ENCODE measurements around the gene SOCS7. TPM values are rescaled to one million over a fixed set of nuclear protein-coding genes. Genes with fewer than 3 reads are reported as not detected.

SOCS7 gene
- total RNA-seq, 4 donors from 2014 or later, result 13.2 to 19.1 (median 15.7) TPM

DNA sequence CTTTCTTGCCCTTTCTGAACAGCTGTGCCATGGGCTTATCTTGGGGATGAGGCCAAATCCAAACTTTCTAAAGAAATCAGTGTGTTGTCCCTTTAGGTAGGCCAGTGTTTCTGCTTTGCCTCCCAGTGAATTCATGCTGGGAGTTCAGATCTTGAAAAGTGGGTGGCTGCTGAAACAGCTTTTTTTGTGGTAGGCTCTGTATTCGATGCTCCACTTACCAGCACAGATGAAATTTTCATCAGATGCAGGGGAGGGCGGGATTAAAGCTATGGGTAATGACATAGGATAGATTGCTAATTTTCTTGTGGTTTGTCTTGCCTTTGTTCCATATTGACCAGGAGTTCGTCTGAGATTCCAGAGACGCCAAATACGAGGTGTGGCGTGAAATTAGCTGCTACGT is 2.8 kb downstream of the SOCS7 start:
- H3K9me3 ChIP-seq, result no peaks in the 10 kb centered on the region
- WGBS, 2 donors (ENCODE audit: low coverage in 1 of 2), result 82% methylated on average over 7 of the region's 7 CpGs
- H3K4me3 ChIP-seq, result no peak overlapping the region
- no peak for TF ChIP-seq EP300 (IDR thresholded peaks at IDR 0.05)
- no peak for TF ChIP-seq POLR2AphosphoS5 (IDR thresholded peaks at IDR 0.05)
- no peak for TF ChIP-seq POLR2A (IDR thresholded peaks at IDR 0.05)
- TF ChIP-seq, protein P1, sequence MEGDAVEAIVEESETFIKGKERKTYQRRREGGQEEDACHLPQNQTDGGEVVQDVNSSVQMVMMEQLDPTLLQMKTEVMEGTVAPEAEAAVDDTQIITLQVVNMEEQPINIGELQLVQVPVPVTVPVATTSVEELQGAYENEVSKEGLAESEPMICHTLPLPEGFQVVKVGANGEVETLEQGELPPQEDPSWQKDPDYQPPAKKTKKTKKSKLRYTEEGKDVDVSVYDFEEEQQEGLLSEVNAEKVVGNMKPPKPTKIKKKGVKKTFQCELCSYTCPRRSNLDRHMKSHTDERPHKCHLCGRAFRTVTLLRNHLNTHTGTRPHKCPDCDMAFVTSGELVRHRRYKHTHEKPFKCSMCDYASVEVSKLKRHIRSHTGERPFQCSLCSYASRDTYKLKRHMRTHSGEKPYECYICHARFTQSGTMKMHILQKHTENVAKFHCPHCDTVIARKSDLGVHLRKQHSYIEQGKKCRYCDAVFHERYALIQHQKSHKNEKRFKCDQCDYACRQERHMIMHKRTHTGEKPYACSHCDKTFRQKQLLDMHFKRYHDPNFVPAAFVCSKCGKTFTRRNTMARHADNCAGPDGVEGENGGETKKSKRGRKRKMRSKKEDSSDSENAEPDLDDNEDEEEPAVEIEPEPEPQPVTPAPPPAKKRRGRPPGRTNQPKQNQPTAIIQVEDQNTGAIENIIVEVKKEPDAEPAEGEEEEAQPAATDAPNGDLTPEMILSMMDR (IDR thresholded peaks at IDR 0.05), result no peak
- no peaks in the 10 kb centered on the region for H3K36me3 ChIP-seq
- ATAC-seq, result no peak
- no peak overlapping the region for H3K27ac ChIP-seq
- peaks cover 0 to 72% (median 23%) of the 10 kb centered on the region in 3 donors for H3K4me1 ChIP-seq
- no peaks in the 10 kb centered on the region for H3K27me3 ChIP-seq

- Histone ChIP-seq H3K9me3 (no peaks in the 10 kb centered on the region), H3K27me3 (no peaks in the 10 kb centered on the region), H3K36me3 (no peaks in the 10 kb centered on the region), H3K4me3 (no peak overlapping the region), H3K27ac (no peak overlapping the region), H3K4me1 (peaks cover 0 to 79% (median 23%) of the 10 kb centered on the region in 3 donors)
- no peak for TF ChIP-seq EP300 (IDR thresholded peaks at IDR 0.05)
- TF ChIP-seq POLR2AphosphoS5 (IDR thresholded peaks at IDR 0.05), result no peak
- no peak for TF ChIP-seq POLR2A (IDR thresholded peaks at IDR 0.05)
- TF ChIP-seq, protein P1 (IDR thresholded peaks at IDR 0.05), result no peak
- 86 to 100% methylated on average over 3 to 4 of the region's 4 CpGs for WGBS, 2 donors (ENCODE audit: low coverage in 1 of 2)
- ATAC-seq, result no peak
Measured at GRCh38 chr17:38355251-38355650, 3.6 kb downstream of the SOCS7 start.

GRCh38 chr17:38357486-38358123 is 6.0 kb downstream of the SOCS7 start:
- Histone ChIP-seq H3K4me3 (no peak overlapping the region), H3K4me1 (peaks cover 0 to 80% (median 23%) of the 10 kb centered on the region in 3 donors), H3K27ac (peak overlapping the region in 3 of 4 donors; percentile 20 to 66 (median 61)), H3K27me3 (no peaks in the 10 kb centered on the region), H3K36me3 (peaks cover 0 to 10% of the 10 kb centered on the region in 2 donors), H3K9me3 (no peaks in the 10 kb centered on the region)
- no peak for ATAC-seq
- TF ChIP-seq EP300 (IDR thresholded peaks at IDR 0.05), result no peak
- no peak for TF ChIP-seq POLR2AphosphoS5 (IDR thresholded peaks at IDR 0.05)
- TF ChIP-seq POLR2A (IDR thresholded peaks at IDR 0.05), result no peak
- TF ChIP-seq, protein P1 (IDR thresholded peaks at IDR 0.05), result no peak
- WGBS, 2 donors (ENCODE audit: low coverage in 1 of 2), result 0 to 25% methylated on average over 1 to 2 of the region's 2 CpGs

DNA sequence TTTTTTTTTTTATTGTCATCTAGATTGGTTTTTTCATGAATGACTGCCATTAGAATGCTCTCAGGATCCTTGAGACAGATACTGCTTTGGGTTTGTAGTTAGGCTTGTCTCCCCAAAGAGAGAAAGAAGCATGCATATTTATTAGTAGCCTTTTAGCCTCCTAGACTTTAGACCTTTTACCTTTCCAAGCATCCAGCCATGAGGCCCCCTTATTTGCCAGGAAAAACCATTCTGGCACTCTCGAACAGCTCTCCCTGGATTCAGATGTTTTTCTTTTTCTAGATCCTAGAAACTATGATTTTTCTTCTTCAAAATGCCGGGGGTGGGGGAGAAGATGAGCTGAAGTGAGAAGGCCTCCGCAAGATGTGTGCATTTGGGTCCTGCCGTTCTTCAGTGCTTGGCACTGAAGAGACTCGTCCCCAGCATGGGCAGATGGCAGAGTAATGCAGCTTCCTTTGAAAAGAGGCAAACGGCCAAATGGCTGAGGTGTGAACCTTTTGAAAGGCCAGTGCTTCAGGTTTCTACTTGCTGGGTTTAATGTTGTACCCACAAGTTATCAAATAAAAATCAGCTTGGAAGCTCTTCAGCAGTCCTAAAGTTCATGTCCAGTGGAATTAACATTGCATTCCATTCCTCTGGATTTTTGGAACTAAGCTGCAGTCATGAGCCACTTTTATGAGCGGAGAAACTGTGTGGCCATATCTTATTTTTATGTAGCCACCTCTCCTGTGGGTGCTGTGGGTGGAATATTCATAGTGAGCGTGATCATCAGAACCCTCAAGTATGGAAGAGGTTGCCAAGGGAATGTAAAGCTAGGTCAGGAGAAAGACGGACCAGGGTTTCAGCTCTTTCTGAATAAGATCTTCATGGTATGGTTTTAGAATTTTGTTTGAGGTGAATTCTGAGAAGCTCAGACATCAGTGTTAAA is 7.2 kb downstream of the SOCS7 start:
- H3K36me3 ChIP-seq, result peaks cover 0 to 23% of the 10 kb centered on the region in 2 donors
- H3K9me3 ChIP-seq, result no peaks in the 10 kb centered on the region
- no peaks in the 10 kb centered on the region for H3K27me3 ChIP-seq
- WGBS, 2 donors (ENCODE audit: low coverage in 1 of 2), result 42 to 48% methylated on average over 5 to 9 of the region's 9 CpGs
- peaks cover 0 to 70% (median 19%) of the 10 kb centered on the region in 3 donors for H3K4me1 ChIP-seq
- no peak overlapping the region for H3K4me3 ChIP-seq
- H3K27ac ChIP-seq, result peak overlapping the region in 2 of 4 donors; percentile 30 to 58
- TF ChIP-seq, protein P1 (IDR thresholded peaks at IDR 0.05), result no peak
- TF ChIP-seq POLR2A (IDR thresholded peaks at IDR 0.05), result no peak
- no peak for TF ChIP-seq POLR2AphosphoS5 (IDR thresholded peaks at IDR 0.05)
- TF ChIP-seq EP300 (IDR thresholded peaks at IDR 0.05), result no peak
- ATAC-seq, result no peak
